Panc1 (cell line): ENCODE results near the gene CD6. TPM values are rescaled to one million over a fixed set of nuclear protein-coding genes. Genes with fewer than 3 reads are reported as not detected.
"Not testable (repeated sequence)": the region's sequence is repeated elsewhere in the genome, so short reads cannot be mapped to it uniquely, and the experiment has no call there.

Source experiments
- ATAC-seq: fragments of 200-7000 bp; cut with Tn5 transposase; 2 replicates; pipeline ENCODE4 v1.9.1; 2020; ENCODE audit warnings: mild to moderate bottlenecking, moderate library complexity
- BruUV-seq: library from RNA; stranded (reverse); fragments of 400-500 nt; replicated peaks from 2 replicates; lab custom pipeline; 2021; lab: Mats Ljungman, UMichigan
- CTCF ChIA-PET: fragments of 300-600 bp; sonication (Branson Sonifier 250); formaldehyde crosslinking; loops from one replicate; lab custom pipeline; 2022; ENCODE audit warnings: antibody characterized with exemption; lab: Charles Lee
- POLR2A ChIA-PET: fragments of 300-600 bp; sonication (Branson Sonifier 250); formaldehyde crosslinking; loops from one replicate; lab custom pipeline; 2022; ENCODE audit warnings: antibody characterized with exemption; lab: Charles Lee
- DNase-seq: peaks from one replicate; pipeline ENCODE4 v3.0.0-alpha.2; 2010; ENCODE audit warnings: low read depth, low spot score
- H3K27ac ChIP-seq: 2 replicates; pipeline ENCODE4 v1.5.1; 2011; ENCODE audit warnings: mild to moderate bottlenecking, low read length, inconsistent platforms
- H3K27me3 ChIP-seq: fragments of 200-500 bp; sonication (Bioruptor generic); 2 replicates; pipeline ENCODE4 v1.6.0; 2014; ENCODE audit warnings: low read length, inconsistent platforms; ENCODE audit not compliant: control insufficient read depth, insufficient read depth
- H3K36me3 ChIP-seq: fragments of 200-500 bp; sonication (Bioruptor generic); 2 replicates; pipeline ENCODE4 v1.5.1; 2014; ENCODE audit warnings: inconsistent platforms, mild to moderate bottlenecking, low read length, moderate library complexity; ENCODE audit not compliant: control insufficient read depth, insufficient read depth
- H3K4me1 ChIP-seq: 2 replicates; pipeline ENCODE4 v1.5.1; 2011; ENCODE audit warnings: inconsistent platforms, mild to moderate bottlenecking, low read length, moderate library complexity; ENCODE audit not compliant: control insufficient read depth, insufficient read depth
- H3K4me3 ChIP-seq, 2 experiments: 2 replicates each; pipeline ENCODE4 v1.5.1; 2011 to 2012; ENCODE audit warnings: low read depth in 2 of 2, low read length in 2 of 2, mild to moderate bottlenecking in 2 of 2, inconsistent platforms in 1 of 2, moderate library complexity in 1 of 2
- H3K9me3 ChIP-seq: fragments of 200-500 bp; sonication (Bioruptor generic); 2 replicates; pipeline ENCODE4 v1.5.1; 2014; ENCODE audit warnings: low read depth, mild to moderate bottlenecking, inconsistent platforms, low read length, moderate library complexity; ENCODE audit not compliant: control insufficient read depth, insufficient read depth
- CTCF ChIP-seq: fragments of 450-650 bp; IDR thresholded peaks from 2 replicates; pipeline ENCODE4 v1.5.1; 2017; ENCODE audit warnings: mild to moderate bottlenecking
- POLR2AphosphoS5 ChIP-seq: IDR thresholded peaks from 2 replicates; pipeline ENCODE4 v1.6.1; 2012; ENCODE audit warnings: mild to moderate bottlenecking, low read depth, low read length, moderate library complexity
- SIN3A ChIP-seq: IDR thresholded peaks from 2 replicates; pipeline ENCODE4 v1.6.1; 2012; ENCODE audit warnings: low read depth, mild to moderate bottlenecking, low read length, moderate library complexity, borderline replicate concordance; ENCODE audit not compliant: insufficient read depth
- TCF7L2 ChIP-seq: IDR thresholded peaks from 2 replicates; pipeline ENCODE4 v1.6.1; 2011; ENCODE audit warnings: mild to moderate bottlenecking, low read depth, low read length, inconsistent platforms
- in situ Hi-C: cut with HindIII; loops from 2 replicates; pipeline ENCODE4 v1.10.0; 2016; ENCODE audit warnings: low sequenced_read_pairs, low pct_unique_long_range_greater_than_20kb
- intact Hi-C: fragments of 100-400 bp; cut with micrococcal nuclease; formaldehyde crosslinking; loops from one replicate; pipeline ENCODE4 v1.10.0; 2022; ENCODE audit not compliant: unreplicated experiment
- total RNA-seq: library from RNA; stranded (reverse); gene quantifications from one replicate; pipeline ENCODE4 v1.2.1, GENCODE V29; 2021; ENCODE audit not compliant: unreplicated experiment
- TF ChIP-seq, protein P1 (sequence below), 2 experiments: IDR thresholded peaks; 2 replicates each; pipeline ENCODE4 v1.6.1; 2011 to 2012; ENCODE audit warnings: low read depth in 2 of 2, control low read depth in 1 of 2, low read length in 1 of 2, mild to moderate bottlenecking in 1 of 2, moderate library complexity in 1 of 2; ENCODE audit not compliant: insufficient read depth in 1 of 2

Gene CD6
- total RNA-seq, 1 experiment from 2014 or later: 1.1 TPM

GRCh38 chr11:60974316-60974715 is 2.8 kb downstream of the CD6 start:
- CTCF ChIA-PET, in situ Hi-C loops, BruUV-seq, H3K9me3 ChIP-seq, H3K4me1 ChIP-seq, ATAC-seq, H3K27ac ChIP-seq, H3K27me3 ChIP-seq, POLR2A ChIA-PET, H3K36me3 ChIP-seq, DNase-seq, H3K4me3 ChIP-seq, intact Hi-C loops: not testable (repeated sequence)

GRCh38 chr11:60974726-60975125 is 3.2 kb downstream of the CD6 start:
- Histone ChIP-seq H3K27ac (no peak overlapping the region), H3K4me3 (no peak overlapping the region), H3K4me1 (no peaks in the 10 kb centered on the region), H3K36me3 (no peaks in the 10 kb centered on the region), H3K27me3 (no peaks in the 10 kb centered on the region), H3K9me3 (no peaks in the 10 kb centered on the region)
- ChIA-PET CTCF (no interaction called here), POLR2A (no interaction called here)
- TF ChIP-seq POLR2AphosphoS5: no peak
- no peak for TF ChIP-seq CTCF
- TF ChIP-seq, protein P1, sequence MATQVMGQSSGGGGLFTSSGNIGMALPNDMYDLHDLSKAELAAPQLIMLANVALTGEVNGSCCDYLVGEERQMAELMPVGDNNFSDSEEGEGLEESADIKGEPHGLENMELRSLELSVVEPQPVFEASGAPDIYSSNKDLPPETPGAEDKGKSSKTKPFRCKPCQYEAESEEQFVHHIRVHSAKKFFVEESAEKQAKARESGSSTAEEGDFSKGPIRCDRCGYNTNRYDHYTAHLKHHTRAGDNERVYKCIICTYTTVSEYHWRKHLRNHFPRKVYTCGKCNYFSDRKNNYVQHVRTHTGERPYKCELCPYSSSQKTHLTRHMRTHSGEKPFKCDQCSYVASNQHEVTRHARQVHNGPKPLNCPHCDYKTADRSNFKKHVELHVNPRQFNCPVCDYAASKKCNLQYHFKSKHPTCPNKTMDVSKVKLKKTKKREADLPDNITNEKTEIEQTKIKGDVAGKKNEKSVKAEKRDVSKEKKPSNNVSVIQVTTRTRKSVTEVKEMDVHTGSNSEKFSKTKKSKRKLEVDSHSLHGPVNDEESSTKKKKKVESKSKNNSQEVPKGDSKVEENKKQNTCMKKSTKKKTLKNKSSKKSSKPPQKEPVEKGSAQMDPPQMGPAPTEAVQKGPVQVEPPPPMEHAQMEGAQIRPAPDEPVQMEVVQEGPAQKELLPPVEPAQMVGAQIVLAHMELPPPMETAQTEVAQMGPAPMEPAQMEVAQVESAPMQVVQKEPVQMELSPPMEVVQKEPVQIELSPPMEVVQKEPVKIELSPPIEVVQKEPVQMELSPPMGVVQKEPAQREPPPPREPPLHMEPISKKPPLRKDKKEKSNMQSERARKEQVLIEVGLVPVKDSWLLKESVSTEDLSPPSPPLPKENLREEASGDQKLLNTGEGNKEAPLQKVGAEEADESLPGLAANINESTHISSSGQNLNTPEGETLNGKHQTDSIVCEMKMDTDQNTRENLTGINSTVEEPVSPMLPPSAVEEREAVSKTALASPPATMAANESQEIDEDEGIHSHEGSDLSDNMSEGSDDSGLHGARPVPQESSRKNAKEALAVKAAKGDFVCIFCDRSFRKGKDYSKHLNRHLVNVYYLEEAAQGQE (IDR thresholded peaks at IDR 0.05; ENCODE audit: insufficient read depth in 1 of 2, low read depth in 2 of 2, low read length in 1 of 2): no peak
- no peak for TF ChIP-seq TCF7L2
- TF ChIP-seq SIN3A: no peak
- intact Hi-C loops (no loop called here), in situ Hi-C loops (no loop called here)
- DNase-seq: no peak
- BruUV-seq: no TSS peak
- no peak for ATAC-seq

DNA sequence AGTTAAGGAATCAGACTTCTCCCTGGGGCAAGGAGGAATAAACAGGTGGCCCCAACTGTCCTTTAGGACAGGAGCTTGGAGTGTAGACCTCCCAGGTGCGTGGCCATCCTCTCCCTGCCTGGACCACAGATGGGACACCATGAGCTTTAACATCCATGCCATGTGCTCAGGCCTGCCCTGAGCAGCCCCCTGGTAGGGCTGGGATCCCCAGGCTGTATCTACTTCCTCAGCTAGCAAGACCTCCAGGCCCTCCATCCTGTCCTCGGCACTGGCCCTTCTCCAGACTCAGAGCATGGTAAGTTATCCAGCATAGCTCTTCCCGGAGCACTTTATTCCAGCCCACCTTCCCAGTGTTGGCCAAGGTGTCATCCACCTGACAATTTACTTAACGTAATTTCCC is 5.7 kb downstream of the CD6 start:
- ChIA-PET POLR2A (no interaction called here), CTCF (interaction anchor here (0.6 kb wide), 1 partner anchor 35 kb away, joined by 3 read pairs; no protein-coding TSS in a partner anchor)
- in situ Hi-C loops: no loop called here
- Histone ChIP-seq H3K27me3 (no peaks in the 10 kb centered on the region), H3K9me3 (no peaks in the 10 kb centered on the region), H3K4me1 (no peaks in the 10 kb centered on the region), H3K27ac (no peak overlapping the region), H3K4me3 (no peak overlapping the region), H3K36me3 (no peaks in the 10 kb centered on the region)
- no peak for ATAC-seq
- intact Hi-C loops: no loop called here
- TF ChIP-seq SIN3A: no peak
- TF ChIP-seq, protein P1 (IDR thresholded peaks at IDR 0.05; ENCODE audit: insufficient read depth in 1 of 2, low read depth in 2 of 2, low read length in 1 of 2): no peak
- TF ChIP-seq CTCF: no peak
- no peak for TF ChIP-seq TCF7L2
- TF ChIP-seq POLR2AphosphoS5: no peak
- BruUV-seq: no TSS peak
- DNase-seq: no peak
